ENCODE data around the gene VSTM4.

GRCh38 chr10:49163741-49164140 lies 48.4 kb upstream of the VSTM4 start:
- TF ChIP-seq CTCF (IDR thresholded peaks at IDR 0.05; ENCODE audit: low read depth, low read length, poor library complexity, severe bottlenecking) (no peak), EZH2phosphoT487 (IDR thresholded peaks at IDR 0.05; ENCODE audit: borderline replicate concordance, low read length) (no peak)

All from DOHH2 (cell line).